Measurements from ENCODE around the gene NLGN4X.
"Not testable (repeated sequence)": the region's sequence is repeated elsewhere in the genome, so short reads cannot be mapped to it uniquely, and the experiment has no call there.

Gene NLGN4X

GRCh38 chrX:6005856-6006255, 222.8 kb downstream of the NLGN4X start:
- no peak for DNase-seq (ENCODE audit: low read depth in 3 of 3)

GRCh38 chrX:6004529-6004928, 224.1 kb downstream of the NLGN4X start:
- DNase-seq (ENCODE audit: low read depth in 3 of 3), result no peak

GRCh38 chrX:6002056-6002455, 226.6 kb downstream of the NLGN4X start:
- no peak for DNase-seq (ENCODE audit: low read depth in 3 of 3)

DNA sequence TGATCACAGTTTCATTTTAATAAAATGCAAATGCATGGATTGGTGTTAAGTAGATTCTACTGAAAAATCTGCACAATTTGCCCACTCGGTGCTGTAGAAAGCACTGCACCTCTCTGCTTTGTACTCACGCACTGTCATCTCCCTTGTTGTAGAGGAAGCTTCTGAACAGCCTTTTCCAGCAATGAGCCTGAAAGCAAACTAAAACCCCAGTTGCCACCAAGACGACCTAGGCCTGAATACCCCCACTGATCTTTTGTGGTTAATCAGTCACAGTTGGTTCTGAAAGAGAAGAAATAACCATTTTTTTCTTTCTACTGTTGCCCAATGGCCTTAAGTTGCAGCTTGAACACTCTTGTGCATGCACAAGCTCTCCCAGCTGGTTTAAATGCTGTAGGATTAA, 229.8 kb downstream of the NLGN4X start:
- DNase-seq (ENCODE audit: low read depth in 3 of 3), result no peak

DNA sequence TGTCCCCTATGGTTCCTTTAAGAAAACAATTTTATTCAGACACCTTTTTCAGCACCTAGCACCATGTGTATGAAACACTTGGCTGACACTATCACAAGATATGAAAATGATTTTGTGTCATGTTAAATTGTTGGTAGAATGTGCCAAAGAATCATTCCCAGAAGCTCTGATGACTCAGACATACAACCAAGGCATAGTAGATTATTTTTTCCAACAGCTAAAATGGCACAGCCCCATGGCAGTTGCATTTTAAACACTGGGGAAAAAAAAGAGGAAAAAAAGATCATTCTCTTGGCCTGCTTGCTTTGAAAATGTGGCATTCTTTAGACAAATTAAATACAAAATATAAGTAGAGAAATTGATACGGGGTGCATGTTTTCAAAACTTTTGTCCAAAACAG, 230.2 kb downstream of the NLGN4X start:
- no peak for DNase-seq (ENCODE audit: low read depth in 3 of 3)

- DNase-seq (ENCODE audit: low read depth in 3 of 3), result no peak
Observed at GRCh38 chrX:5991393-5991792, 237.3 kb downstream of the NLGN4X start.

DNA sequence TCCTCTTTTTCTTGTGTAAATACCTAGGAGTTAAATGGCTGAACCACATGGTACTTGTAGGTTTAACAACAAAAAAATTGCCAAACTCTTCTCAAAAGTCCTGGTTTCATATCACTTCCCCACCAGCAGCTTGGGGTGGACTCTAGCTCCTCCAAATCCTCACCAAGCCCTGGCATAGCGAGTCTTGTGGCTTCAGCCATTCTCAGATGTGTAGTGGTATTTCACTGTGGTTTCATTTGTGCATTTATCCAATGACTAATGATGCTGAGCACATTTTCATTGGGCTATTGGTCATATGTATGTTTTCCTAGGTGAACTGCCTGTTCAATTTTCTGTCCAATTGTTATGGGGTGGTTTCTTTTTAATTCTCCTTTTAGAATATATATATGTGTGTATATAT, 249.3 kb downstream of the NLGN4X start:
- DNase-seq (ENCODE audit: low read depth in 3 of 3), result no peak

DNA sequence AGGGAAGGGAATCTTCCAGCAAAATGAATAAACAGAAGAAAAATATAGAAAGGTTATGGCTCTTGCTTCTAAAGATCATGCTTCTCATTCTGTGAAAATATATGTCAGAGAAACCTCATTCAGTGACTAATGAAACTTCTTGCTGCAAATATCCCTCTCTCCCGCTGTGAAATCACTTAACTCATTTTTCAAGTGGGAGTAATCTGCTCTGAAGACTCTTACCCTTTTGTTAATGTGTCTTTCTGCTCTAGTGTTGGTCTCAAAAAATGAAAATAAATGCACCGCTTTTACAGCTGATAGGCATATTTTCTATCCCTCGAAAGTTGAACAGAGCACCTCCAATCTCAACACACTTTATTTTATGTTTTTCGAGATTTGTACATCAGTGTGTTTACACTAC, 252.3 kb downstream of the NLGN4X start:
- DNase-seq (ENCODE audit: low read depth in 3 of 3), result no peak

DNA sequence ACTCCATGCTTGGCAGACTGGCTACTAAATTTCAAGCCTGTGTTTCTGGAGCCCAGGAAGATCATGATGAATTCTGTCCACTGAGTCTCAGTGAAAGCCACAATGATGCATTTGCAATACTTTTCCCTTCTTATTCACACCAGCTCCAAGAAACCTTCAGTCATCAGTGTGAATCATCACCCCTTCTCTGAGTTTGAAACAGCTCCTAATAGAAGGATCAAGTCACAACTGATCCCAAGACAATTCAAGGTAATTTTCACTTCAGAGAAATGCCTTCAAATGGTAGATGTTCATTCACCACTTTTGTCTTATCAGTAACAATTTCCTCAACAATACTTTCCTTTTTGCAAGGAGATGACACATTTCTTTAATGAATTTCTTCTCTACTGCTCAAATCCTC, 257.4 kb downstream of the NLGN4X start:
- no peak for DNase-seq (ENCODE audit: low read depth in 3 of 3)

GRCh38 chrX:5965406-5965805, 263.3 kb downstream of the NLGN4X start:
- DNase-seq (ENCODE audit: low read depth in 3 of 3), result no peak

DNA sequence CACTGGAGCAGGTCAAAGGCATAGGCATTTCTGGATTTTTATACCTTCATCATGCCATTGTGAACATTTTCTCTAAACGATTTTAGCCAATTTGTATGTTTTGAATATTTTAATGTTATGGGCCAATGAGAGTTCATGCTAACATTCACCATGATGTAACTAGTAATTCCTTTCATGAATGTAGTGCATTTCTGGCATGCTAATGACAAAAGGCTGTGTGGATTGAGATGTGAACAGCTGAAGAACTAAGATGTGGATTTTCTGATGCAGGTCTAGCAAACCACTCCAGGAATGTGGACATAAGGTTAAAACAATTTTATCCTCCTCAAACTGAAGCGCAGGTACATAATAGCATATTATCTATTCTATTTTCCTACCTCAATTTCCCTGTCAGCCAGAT, 269.4 kb downstream of the NLGN4X start:
- DNase-seq (ENCODE audit: low read depth in 3 of 3), result no peak

GRCh38 chrX:5958523-5958922, 270.1 kb downstream of the NLGN4X start:
- no peak for DNase-seq (ENCODE audit: low read depth in 3 of 3)

GRCh38 chrX:5957506-5957905, 271.2 kb downstream of the NLGN4X start:
- no peak for DNase-seq (ENCODE audit: low read depth in 3 of 3)

DNA sequence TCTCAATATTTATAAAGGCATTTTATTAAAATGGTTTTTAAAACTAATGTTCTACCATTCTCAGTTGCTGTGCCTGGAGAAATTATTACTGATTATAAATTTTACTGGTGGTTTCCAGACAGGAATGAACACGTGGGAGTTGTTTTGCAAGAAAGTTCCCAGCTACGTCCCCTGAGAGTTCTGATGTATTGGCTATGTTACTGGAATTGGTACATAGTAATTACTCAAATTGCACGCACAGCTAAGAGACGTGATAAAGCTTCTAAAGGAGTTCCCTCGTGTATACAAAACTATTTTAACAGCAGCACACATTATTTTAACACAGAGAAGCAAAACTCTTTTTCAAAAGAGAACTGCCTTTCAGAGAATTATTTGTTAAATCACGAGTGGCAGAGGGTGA, 292.2 kb downstream of the NLGN4X start:
- no peak for DNase-seq (ENCODE audit: low read depth in 3 of 3)

GRCh38 chrX:5928224-5928623, 300.4 kb downstream of the NLGN4X start:
- no peak for DNase-seq (ENCODE audit: low read depth in 3 of 3)

- DNase-seq (ENCODE audit: low read depth in 3 of 3), result no peak
Observed at GRCh38 chrX:5916945-5917344, 311.7 kb downstream of the NLGN4X start.

DNA sequence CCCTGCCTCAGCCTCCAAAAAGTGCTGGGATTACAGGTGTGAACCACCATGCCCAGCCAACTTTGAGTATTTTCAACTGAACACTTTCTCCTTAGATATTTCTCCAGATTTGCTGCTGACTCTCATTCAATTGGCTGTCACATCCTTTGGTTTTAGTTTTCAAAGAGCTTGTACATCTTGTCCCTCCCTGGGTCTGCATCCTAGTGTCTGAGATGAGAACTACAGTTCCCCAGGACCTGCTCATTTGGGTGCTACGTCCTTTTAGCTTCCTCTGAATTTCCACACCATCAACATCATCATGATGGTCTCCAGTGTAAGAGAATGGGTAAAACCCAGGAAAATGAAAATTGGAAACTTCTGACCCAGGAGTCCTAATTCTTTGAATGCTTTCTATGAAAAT, 312.9 kb downstream of the NLGN4X start:
- DNase-seq (ENCODE audit: low read depth in 3 of 3), result no peak

- no peak for DNase-seq (ENCODE audit: low read depth in 3 of 3)
Observed at GRCh38 chrX:5907207-5907606, 321.5 kb downstream of the NLGN4X start.

DNA sequence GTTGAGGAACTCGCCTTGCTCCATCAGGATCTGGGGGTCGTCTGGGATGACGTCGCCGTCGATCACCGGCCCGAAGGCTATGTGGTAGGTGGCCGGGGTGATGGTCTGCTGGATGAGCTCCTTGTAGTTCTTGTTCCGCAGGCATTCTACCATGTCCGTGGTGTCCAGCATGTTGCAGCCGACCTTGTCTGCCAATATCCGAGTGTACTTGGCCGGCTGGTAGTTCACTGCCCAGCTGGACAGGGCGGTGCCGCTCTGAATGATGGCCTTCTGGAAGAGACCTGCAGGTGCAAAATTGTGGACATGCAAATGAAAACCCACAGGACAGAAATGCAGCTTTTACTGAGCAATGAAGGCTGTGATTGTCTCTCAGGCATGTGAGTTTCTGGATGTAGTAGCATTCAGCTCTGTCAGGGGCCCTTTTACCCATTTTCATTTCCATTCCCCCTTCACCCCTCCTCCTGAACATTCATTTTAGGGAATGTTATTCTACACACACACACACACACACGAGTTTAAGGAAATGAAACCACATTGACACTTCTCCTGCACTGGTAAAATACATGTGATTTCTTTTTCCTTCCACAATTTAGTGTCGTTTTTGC, 325.0 kb downstream of the NLGN4X start:
- not testable (repeated sequence) for DNase-seq (ENCODE audit: low read depth in 3 of 3)

- no peak for DNase-seq (ENCODE audit: low read depth in 3 of 3)
Observed at GRCh38 chrX:5898463-5898862, 330.2 kb downstream of the NLGN4X start.

DNA sequence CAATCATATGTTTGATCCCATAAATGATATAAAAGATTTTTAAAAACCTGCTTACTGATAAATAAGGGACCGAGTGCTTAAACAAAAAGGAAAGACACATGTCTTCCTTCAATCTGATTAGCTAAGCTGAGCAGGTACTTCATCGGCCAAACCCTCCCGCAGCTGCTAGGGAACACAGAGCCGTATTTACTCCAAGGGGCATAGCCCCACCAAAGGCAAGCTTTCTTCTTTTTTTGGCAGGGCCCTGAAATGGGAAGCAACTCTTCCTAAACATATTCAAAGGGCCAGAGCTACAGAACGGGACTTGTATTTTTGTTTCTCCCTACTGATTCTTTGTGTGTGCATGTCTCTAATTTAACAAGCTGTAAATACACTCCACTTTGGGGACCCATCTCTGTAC, 337.3 kb downstream of the NLGN4X start:
- DNase-seq (ENCODE audit: low read depth in 3 of 3), result no peak

GRCh38 chrX:5876984-5877596, 351.6 kb downstream of the NLGN4X start:
- no peak for DNase-seq (ENCODE audit: low read depth in 3 of 3)

- no peak for DNase-seq (ENCODE audit: low read depth in 3 of 3)
Observed at GRCh38 chrX:5870238-5870637, 358.4 kb downstream of the NLGN4X start.

GRCh38 chrX:5869786-5870185, 358.9 kb downstream of the NLGN4X start:
- no peak for DNase-seq (ENCODE audit: low read depth in 3 of 3)

Measured in stimulated activated CD4-positive, alpha-beta T cell treated with anti-CD3 and anti-CD28 coated beads, TNF-alpha, amount 100 ng/mL, for 4 hours (primary cell).